ENCODE data around the gene TMC1. TPM values are rescaled to one million over a fixed set of nuclear protein-coding genes. Genes with fewer than 3 reads are reported as not detected.

The TMC1 gene
- total RNA-seq, 4 donors from 2014 or later, result not detected

- Histone ChIP-seq H3K4me1 (peaks cover 17% of the 10 kb centered on the region), H3K36me3 (no peaks in the 10 kb centered on the region), H3K27ac (no peak overlapping the region), H3K9me3 (no peaks in the 10 kb centered on the region), H3K4me3 (no peak overlapping the region), H3K27me3 (no peaks in the 10 kb centered on the region)
- no peak for DNase-seq (ENCODE audit: low spot score in 2 of 2)
- TF ChIP-seq POLR2AphosphoS5 (IDR thresholded peaks at IDR 0.05) (no peak), POLR2A (IDR thresholded peaks at IDR 0.05) (no peak), EP300 (IDR thresholded peaks at IDR 0.05) (no peak), CTCF (IDR thresholded peaks at IDR 0.05) (no peak)
Measured at GRCh38 chr9:72875221-72875620, 353.8 kb downstream of the TMC1 start.

GRCh38 chr9:72880821-72881220 is 359.4 kb downstream of the TMC1 start:
- WGBS, result 81% methylated on average over 2 of the region's 2 CpGs
- TF ChIP-seq POLR2AphosphoS5 (IDR thresholded peaks at IDR 0.05) (no peak), EP300 (IDR thresholded peaks at IDR 0.05) (no peak), POLR2A (IDR thresholded peaks at IDR 0.05) (no peak), CTCF (IDR thresholded peaks at IDR 0.05) (no peak)
- no peaks in the 10 kb centered on the region for H3K27me3 ChIP-seq

GRCh38 chr9:72882117-72882775 is 360.8 kb downstream of the TMC1 start:
- no peak for DNase-seq (ENCODE audit: low spot score in 2 of 2)
- Histone ChIP-seq H3K4me1 (peaks cover 10% of the 10 kb centered on the region), H3K9me3 (no peaks in the 10 kb centered on the region), H3K27ac (no peak overlapping the region), H3K27me3 (no peaks in the 10 kb centered on the region), H3K36me3 (no peaks in the 10 kb centered on the region), H3K4me3 (no peak overlapping the region)
- TF ChIP-seq POLR2A (IDR thresholded peaks at IDR 0.05), result no peak
- no peak for TF ChIP-seq CTCF (IDR thresholded peaks at IDR 0.05)
- no peak for TF ChIP-seq EP300 (IDR thresholded peaks at IDR 0.05)
- TF ChIP-seq POLR2AphosphoS5 (IDR thresholded peaks at IDR 0.05), result no peak
- 77% methylated on average over 6 of the region's 6 CpGs for WGBS

More at GRCh38 chr9:72880821-72881220, 359.4 kb downstream of the TMC1 start:
- no peak for DNase-seq (ENCODE audit: low spot score in 2 of 2)
- Histone ChIP-seq H3K36me3 (no peaks in the 10 kb centered on the region), H3K9me3 (no peaks in the 10 kb centered on the region), H3K4me1 (peaks cover 10% of the 10 kb centered on the region), H3K4me3 (no peak overlapping the region), H3K27ac (no peak overlapping the region)

- Histone ChIP-seq H3K9me3 (no peaks in the 10 kb centered on the region), H3K36me3 (no peaks in the 10 kb centered on the region), H3K27me3 (no peaks in the 10 kb centered on the region), H3K4me1 (peaks cover 10% of the 10 kb centered on the region), H3K4me3 (no peak overlapping the region), H3K27ac (no peak overlapping the region)
- 57% methylated on average over 3 of the region's 3 CpGs for WGBS
- TF ChIP-seq EP300 (IDR thresholded peaks at IDR 0.05) (no peak), CTCF (IDR thresholded peaks at IDR 0.05) (no peak), POLR2A (IDR thresholded peaks at IDR 0.05) (no peak), POLR2AphosphoS5 (IDR thresholded peaks at IDR 0.05) (no peak)
- no peak for DNase-seq (ENCODE audit: low spot score in 2 of 2)
Measured at GRCh38 chr9:72883875-72884274, 362.5 kb downstream of the TMC1 start.

- no peak for DNase-seq (ENCODE audit: low spot score in 2 of 2)
- Histone ChIP-seq H3K36me3 (peaks cover 3% of the 10 kb centered on the region), H3K27me3 (no peaks in the 10 kb centered on the region), H3K4me1 (peaks cover 10% of the 10 kb centered on the region), H3K9me3 (no peaks in the 10 kb centered on the region), H3K4me3 (no peak overlapping the region), H3K27ac (no peak overlapping the region)
- TF ChIP-seq POLR2AphosphoS5 (IDR thresholded peaks at IDR 0.05) (no peak), POLR2A (IDR thresholded peaks at IDR 0.05) (no peak), CTCF (IDR thresholded peaks at IDR 0.05) (no peak), EP300 (IDR thresholded peaks at IDR 0.05) (no peak)
- 45% methylated on average over 1 of the region's 1 CpG for WGBS
Measured at GRCh38 chr9:72884508-72884907, 363.1 kb downstream of the TMC1 start.

Other genes starting within 250 kb of the TMC1 start
- 100 to 1,000 TPM; 105 to 281 (median 137) TPM for gene ZFAND5, start 156.4 kb upstream of the TMC1 start, total RNA-seq

Measured in suprapubic skin (tissue), 4 donors.